Measurements from ENCODE around the gene PLXDC2.

GRCh38 chr10:20240643-20241042 lies 424.4 kb downstream of the PLXDC2 start:
- TF ChIP-seq CTCF (IDR thresholded peaks at IDR 0.05) (no peak), POLR2AphosphoS5 (IDR thresholded peaks at IDR 0.05) (no peak)
